ENCODE measurements around the gene LTV1.

DNA sequence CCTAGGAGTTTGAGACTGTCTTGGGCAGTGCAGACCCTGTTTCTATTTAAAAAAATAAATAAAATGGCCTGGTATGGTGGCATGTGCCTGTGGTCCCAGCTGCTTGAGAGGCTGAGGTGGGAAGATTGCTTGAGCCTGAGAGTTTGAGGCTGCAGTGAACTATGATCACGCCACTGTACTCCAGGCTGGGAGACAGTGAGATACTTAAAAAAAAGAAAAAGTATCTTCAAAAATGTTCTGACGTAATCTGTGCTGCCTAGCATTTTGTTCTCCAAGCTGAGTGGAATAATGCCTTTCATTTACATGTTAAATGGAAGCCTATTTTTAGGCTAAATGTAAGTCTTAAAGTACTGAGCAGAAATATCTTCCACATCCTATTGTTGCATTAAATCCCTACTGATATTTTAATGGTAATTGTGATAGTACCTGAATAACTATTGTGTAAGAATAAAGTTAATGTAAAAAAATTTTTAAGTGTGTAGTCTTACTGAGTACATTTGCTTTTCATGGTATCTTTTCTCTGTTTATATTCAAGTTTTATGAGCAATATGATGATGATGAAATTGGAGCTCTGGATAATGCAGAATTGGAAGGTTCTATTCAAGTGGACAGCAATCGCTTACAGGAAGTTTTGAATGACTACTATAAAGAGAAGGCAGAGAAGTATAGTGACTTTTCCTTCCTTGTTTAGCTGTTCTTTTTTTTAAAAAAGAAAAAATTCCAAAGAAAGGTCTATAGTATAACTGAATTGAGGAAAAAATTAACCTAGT is 16.9 kb downstream of the LTV1 start:
- TF ChIP-seq, protein P1, sequence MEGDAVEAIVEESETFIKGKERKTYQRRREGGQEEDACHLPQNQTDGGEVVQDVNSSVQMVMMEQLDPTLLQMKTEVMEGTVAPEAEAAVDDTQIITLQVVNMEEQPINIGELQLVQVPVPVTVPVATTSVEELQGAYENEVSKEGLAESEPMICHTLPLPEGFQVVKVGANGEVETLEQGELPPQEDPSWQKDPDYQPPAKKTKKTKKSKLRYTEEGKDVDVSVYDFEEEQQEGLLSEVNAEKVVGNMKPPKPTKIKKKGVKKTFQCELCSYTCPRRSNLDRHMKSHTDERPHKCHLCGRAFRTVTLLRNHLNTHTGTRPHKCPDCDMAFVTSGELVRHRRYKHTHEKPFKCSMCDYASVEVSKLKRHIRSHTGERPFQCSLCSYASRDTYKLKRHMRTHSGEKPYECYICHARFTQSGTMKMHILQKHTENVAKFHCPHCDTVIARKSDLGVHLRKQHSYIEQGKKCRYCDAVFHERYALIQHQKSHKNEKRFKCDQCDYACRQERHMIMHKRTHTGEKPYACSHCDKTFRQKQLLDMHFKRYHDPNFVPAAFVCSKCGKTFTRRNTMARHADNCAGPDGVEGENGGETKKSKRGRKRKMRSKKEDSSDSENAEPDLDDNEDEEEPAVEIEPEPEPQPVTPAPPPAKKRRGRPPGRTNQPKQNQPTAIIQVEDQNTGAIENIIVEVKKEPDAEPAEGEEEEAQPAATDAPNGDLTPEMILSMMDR (conservative IDR thresholded peaks at IDR 0.05; ENCODE audit: low read depth, low read length), result no peak
- no peak for TF ChIP-seq POLR2A (IDR thresholded peaks at IDR 0.05; ENCODE audit: low read depth, low read length)
- TF ChIP-seq CHD1 (IDR thresholded peaks at IDR 0.05; ENCODE audit: low read depth, low read length), result no peak

All from IMR-90 (cell line).